ENCODE data around the gene BCAP31. TPM values are rescaled to one million over a fixed set of nuclear protein-coding genes. Genes with fewer than 3 reads are reported as not detected.

The BCAP31 gene
- total and polyA plus RNA-seq, 2 donors from 2014 or later, result 218 to 246 TPM

GRCh38 chrX:153650959-153651358 lies 73.2 kb downstream of the BCAP31 start:
- Histone ChIP-seq H3K4me1 (ENCODE audit: control insufficient read depth in 2 of 3, insufficient read depth in 2 of 3, low read depth in 1 of 3, low read length in 3 of 3) (peaks cover 0 to 2% (median 0%) of the 10 kb centered on the region in 3 donors), H3K27ac (ENCODE audit: low read depth in 2 of 2, low read length in 2 of 2) (no peak overlapping the region), H3K9me3 (ENCODE audit: control insufficient read depth in 2 of 3, insufficient read depth in 1 of 3, low read length in 3 of 3) (no peaks in the 10 kb centered on the region), H3K36me3 (ENCODE audit: control insufficient read depth in 2 of 3, insufficient read depth in 3 of 3, low read length in 3 of 3) (no peaks in the 10 kb centered on the region), H3K27me3 (ENCODE audit: control insufficient read depth, insufficient read depth, low read length) (no peaks in the 10 kb centered on the region), H3K9ac (ENCODE audit: low read length in 3 of 3) (no peak overlapping the region), H3K4me3 (ENCODE audit: low read length in 3 of 3) (no peak overlapping the region)
- TF ChIP-seq CTCF (IDR thresholded peaks at IDR 0.05; ENCODE audit: borderline replicate concordance, extremely low read depth, insufficient read depth), result no peak
- intact Hi-C loops (cut with DNase I), result no loop called here
- DNase-seq (peak in 1 of 5 donors; percentile 37), FAIRE-seq (no peak)

Other genes starting within 250 kb of the BCAP31 start
- gene BGN, start 229.4 kb downstream of the BCAP31 start, total RNA-seq, result 164 TPM
- 288 TPM for gene BGN, start 229.4 kb downstream of the BCAP31 start, polyA plus RNA-seq (ENCODE audit: insufficient read depth, low read depth, low replicate concordance)
- gene ATP2B3, start 206.7 kb downstream of the BCAP31 start, total RNA-seq, result not detected
- gene ATP2B3, start 206.7 kb downstream of the BCAP31 start, polyA plus RNA-seq (ENCODE audit: insufficient read depth, low read depth, low replicate concordance), result 0.37 TPM
- 14.6 TPM for gene CCNQ, start 125.2 kb downstream of the BCAP31 start, total RNA-seq
- 35.4 TPM for gene CCNQ, start 125.2 kb downstream of the BCAP31 start, polyA plus RNA-seq (ENCODE audit: insufficient read depth, low read depth, low replicate concordance)
- 4.7 TPM for gene DUSP9, start 77.2 kb downstream of the BCAP31 start, total RNA-seq
- 81.4 TPM for gene DUSP9, start 77.2 kb downstream of the BCAP31 start, polyA plus RNA-seq (ENCODE audit: insufficient read depth, low read depth, low replicate concordance)
- 1.5 TPM for gene PNCK, start 50.6 kb downstream of the BCAP31 start, total RNA-seq
- 5.5 TPM for gene PNCK, start 50.6 kb downstream of the BCAP31 start, polyA plus RNA-seq (ENCODE audit: insufficient read depth, low read depth, low replicate concordance)
- gene SLC6A8, start 36.5 kb downstream of the BCAP31 start, total RNA-seq, result 110 TPM
- 79.7 TPM for gene SLC6A8, start 36.5 kb downstream of the BCAP31 start, polyA plus RNA-seq (ENCODE audit: insufficient read depth, low read depth, low replicate concordance)
- gene ABCD1, start 469 bp upstream of the BCAP31 start, total RNA-seq, result 13.7 TPM
- gene ABCD1, start 469 bp upstream of the BCAP31 start, polyA plus RNA-seq (ENCODE audit: insufficient read depth, low read depth, low replicate concordance), result 5.2 TPM
- 5.6 TPM for gene PLXNB3, start 39.9 kb upstream of the BCAP31 start, total RNA-seq
- gene PLXNB3, start 39.9 kb upstream of the BCAP31 start, polyA plus RNA-seq (ENCODE audit: insufficient read depth, low read depth, low replicate concordance), result 2.2 TPM
- 1.1 TPM for gene SRPK3, start 56.7 kb upstream of the BCAP31 start, total RNA-seq
- 0.58 TPM for gene SRPK3, start 56.7 kb upstream of the BCAP31 start, polyA plus RNA-seq (ENCODE audit: insufficient read depth, low read depth, low replicate concordance)
- 62.1 TPM for gene IDH3G, start 70.0 kb upstream of the BCAP31 start, total RNA-seq
- 100 TPM for gene IDH3G, start 70.0 kb upstream of the BCAP31 start, polyA plus RNA-seq (ENCODE audit: insufficient read depth, low read depth, low replicate concordance)
- gene SSR4, start 70.3 kb upstream of the BCAP31 start, total RNA-seq, result 226 TPM
- 473 TPM for gene SSR4, start 70.3 kb upstream of the BCAP31 start, polyA plus RNA-seq (ENCODE audit: insufficient read depth, low read depth, low replicate concordance)
- 7.0 TPM for gene PDZD4, start 106.2 kb upstream of the BCAP31 start, total RNA-seq
- 4.7 TPM for gene PDZD4, start 106.2 kb upstream of the BCAP31 start, polyA plus RNA-seq (ENCODE audit: insufficient read depth, low read depth, low replicate concordance)
- gene L1CAM, start 161.8 kb upstream of the BCAP31 start, total RNA-seq, result 71.9 TPM
- gene L1CAM, start 161.8 kb upstream of the BCAP31 start, polyA plus RNA-seq (ENCODE audit: insufficient read depth, low read depth, low replicate concordance), result 26.1 TPM
- gene AVPR2, start 180.3 kb upstream of the BCAP31 start, total RNA-seq, result 2.3 TPM
- 22.1 TPM for gene AVPR2, start 180.3 kb upstream of the BCAP31 start, polyA plus RNA-seq (ENCODE audit: insufficient read depth, low read depth, low replicate concordance)
- 73.0 TPM for gene ARHGAP4, start 201.9 kb upstream of the BCAP31 start, total RNA-seq
- gene ARHGAP4, start 201.9 kb upstream of the BCAP31 start, polyA plus RNA-seq (ENCODE audit: insufficient read depth, low read depth, low replicate concordance), result 38.3 TPM
- gene NAA10, start 210.7 kb upstream of the BCAP31 start, total RNA-seq, result 79.3 TPM
- 120 TPM for gene NAA10, start 210.7 kb upstream of the BCAP31 start, polyA plus RNA-seq (ENCODE audit: insufficient read depth, low read depth, low replicate concordance)
- gene RENBP, start 220.3 kb upstream of the BCAP31 start, total RNA-seq, result 22.9 TPM
- 78.2 TPM for gene RENBP, start 220.3 kb upstream of the BCAP31 start, polyA plus RNA-seq (ENCODE audit: insufficient read depth, low read depth, low replicate concordance)
- gene HCFC1, start 247.4 kb upstream of the BCAP31 start, total RNA-seq, result 54.6 TPM
- gene HCFC1, start 247.4 kb upstream of the BCAP31 start, polyA plus RNA-seq (ENCODE audit: insufficient read depth, low read depth, low replicate concordance), result 13.5 TPM
- gene TMEM187, start 248.4 kb upstream of the BCAP31 start, total RNA-seq, result 9.6 TPM
- gene TMEM187, start 248.4 kb upstream of the BCAP31 start, polyA plus RNA-seq (ENCODE audit: insufficient read depth, low read depth, low replicate concordance), result 12.4 TPM

Measured in kidney (tissue), 14 donors.